ENCODE measurements around the gene MEMO1. TPM values are rescaled to one million over a fixed set of nuclear protein-coding genes. Genes with fewer than 3 reads are reported as not detected.

MEMO1 gene
- total and polyA plus RNA-seq, 9 of the 15 experiments (the other 6 are each of a cell fraction or from before 2014, with no cell fraction given) = 22.1 to 87.7 (median 61.2) TPM

GRCh38 chr2:31945572-31945935, 65.3 kb downstream of the MEMO1 start (continued):
- TF ChIP-seq, protein P1, sequence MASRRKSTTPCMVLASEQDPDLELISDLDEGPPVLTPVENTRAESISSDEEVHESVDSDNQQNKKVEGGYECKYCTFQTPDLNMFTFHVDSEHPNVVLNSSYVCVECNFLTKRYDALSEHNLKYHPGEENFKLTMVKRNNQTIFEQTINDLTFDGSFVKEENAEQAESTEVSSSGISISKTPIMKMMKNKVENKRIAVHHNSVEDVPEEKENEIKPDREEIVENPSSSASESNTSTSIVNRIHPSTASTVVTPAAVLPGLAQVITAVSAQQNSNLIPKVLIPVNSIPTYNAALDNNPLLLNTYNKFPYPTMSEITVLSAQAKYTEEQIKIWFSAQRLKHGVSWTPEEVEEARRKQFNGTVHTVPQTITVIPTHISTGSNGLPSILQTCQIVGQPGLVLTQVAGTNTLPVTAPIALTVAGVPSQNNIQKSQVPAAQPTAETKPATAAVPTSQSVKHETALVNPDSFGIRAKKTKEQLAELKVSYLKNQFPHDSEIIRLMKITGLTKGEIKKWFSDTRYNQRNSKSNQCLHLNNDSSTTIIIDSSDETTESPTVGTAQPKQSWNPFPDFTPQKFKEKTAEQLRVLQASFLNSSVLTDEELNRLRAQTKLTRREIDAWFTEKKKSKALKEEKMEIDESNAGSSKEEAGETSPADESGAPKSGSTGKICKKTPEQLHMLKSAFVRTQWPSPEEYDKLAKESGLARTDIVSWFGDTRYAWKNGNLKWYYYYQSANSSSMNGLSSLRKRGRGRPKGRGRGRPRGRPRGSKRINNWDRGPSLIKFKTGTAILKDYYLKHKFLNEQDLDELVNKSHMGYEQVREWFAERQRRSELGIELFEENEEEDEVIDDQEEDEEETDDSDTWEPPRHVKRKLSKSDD (conservative IDR thresholded peaks at IDR 0.05; ENCODE audit: low read length) = no peak
- no peak for TF ChIP-seq NUFIP1 (IDR thresholded peaks at IDR 0.05; ENCODE audit: partially characterized antibody)
- 0 out of 3 replicates have a peak, but pooled peaks of 1 of the 2 experiments have one; percentile 16 for TF ChIP-seq CBX3 (IDR thresholded peaks at IDR 0.05; ENCODE audit: borderline replicate concordance in 1 of 2, low read length in 2 of 2)
- TF ChIP-seq DPF2 (IDR thresholded peaks at IDR 0.05) = peak; percentile 83
- peak; percentile 69 for TF ChIP-seq ARID1B (IDR thresholded peaks at IDR 0.05)
- no peak for TF ChIP-seq ZNF316 (IDR thresholded peaks at IDR 0.05)
- TF ChIP-seq BMI1 (IDR thresholded peaks at IDR 0.05; ENCODE audit: low read length) = no peak
- TF ChIP-seq, protein P2, sequence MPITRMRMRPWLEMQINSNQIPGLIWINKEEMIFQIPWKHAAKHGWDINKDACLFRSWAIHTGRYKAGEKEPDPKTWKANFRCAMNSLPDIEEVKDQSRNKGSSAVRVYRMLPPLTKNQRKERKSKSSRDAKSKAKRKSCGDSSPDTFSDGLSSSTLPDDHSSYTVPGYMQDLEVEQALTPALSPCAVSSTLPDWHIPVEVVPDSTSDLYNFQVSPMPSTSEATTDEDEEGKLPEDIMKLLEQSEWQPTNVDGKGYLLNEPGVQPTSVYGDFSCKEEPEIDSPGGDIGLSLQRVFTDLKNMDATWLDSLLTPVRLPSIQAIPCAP (CRISPR knock-in tag; IDR thresholded peaks at IDR 0.05; ENCODE audit: borderline replicate concordance) = no peak
- no peak for TF ChIP-seq POLR2AphosphoS2 (IDR thresholded peaks at IDR 0.05; ENCODE audit: low read length)
- TF ChIP-seq SMARCE1 (IDR thresholded peaks at IDR 0.05) = peak; percentile 68
- TF ChIP-seq SMAD3 (CRISPR knock-in tag; conservative IDR thresholded peaks at IDR 0.05) = no peak
- peak; percentile 45; the same call in 1 of the 2 replicates for TF ChIP-seq TEAD4 (IDR thresholded peaks at IDR 0.05; ENCODE audit: low read length)
- TF ChIP-seq TEAD4 (CRISPR knock-in tag; IDR thresholded peaks at IDR 0.05; ENCODE audit: borderline replicate concordance) = no peak
- no peak for TF ChIP-seq CEBPG (CRISPR knock-in tag; IDR thresholded peaks at IDR 0.05)
- TF ChIP-seq CEBPG (tag; conservative IDR thresholded peaks at IDR 0.05 in 1 of 2, IDR thresholded peaks at IDR 0.05 in 1 of 2) = no peak
- TF ChIP-seq CBFA2T3 (IDR thresholded peaks at IDR 0.05) = peak; percentile 31; the same call in 1 of the 2 replicates
- TF ChIP-seq ZNF586 (CRISPR knock-in tag; conservative IDR thresholded peaks at IDR 0.05) = no peak
- TF ChIP-seq SMARCA4 (IDR thresholded peaks at IDR 0.05) = peak; percentile 73
- TF ChIP-seq U2AF2 (optimal IDR thresholded peaks at IDR 0.05; ENCODE audit: low read depth, low read length) = no peak
- no peak for TF ChIP-seq HDAC3 (IDR thresholded peaks at IDR 0.05; ENCODE audit: borderline replicate concordance, partially characterized antibody)
- no peak for TF ChIP-seq MCM5 (IDR thresholded peaks at IDR 0.05; ENCODE audit: low read depth)
- peak; percentile 66 for TF ChIP-seq JUN (IDR thresholded peaks at IDR 0.05; ENCODE audit: borderline replicate concordance, low read depth, low read length)
- no peak for TF ChIP-seq JUN (CRISPR knock-in tag; IDR thresholded peaks at IDR 0.05; ENCODE audit: borderline replicate concordance)
- TF ChIP-seq PKNOX1 (IDR thresholded peaks at IDR 0.05) = no peak; the same call in 1 of the 2 replicates
- no peak for TF ChIP-seq XRCC4 (IDR thresholded peaks at IDR 0.05; ENCODE audit: extremely low read depth, insufficient read depth, insufficient read length)
- TF ChIP-seq CCNT2 (IDR thresholded peaks at IDR 0.05; ENCODE audit: borderline replicate concordance, extremely low read depth, insufficient read length, low read depth, low read length) = no peak
- TF ChIP-seq CHCHD3 (CRISPR knock-in tag; IDR thresholded peaks at IDR 0.05) = no peak
- no peak for TF ChIP-seq ELK3 (CRISPR knock-in tag; IDR thresholded peaks at IDR 0.05)
